Neural crest cell (in vitro differentiated cells): ENCODE data around the gene TTLL10. TPM values are rescaled to one million over a fixed set of nuclear protein-coding genes. Genes with fewer than 3 reads are reported as not detected.

Experiments used
- microRNA-seq: library from miRNA; unstranded; fragments of <30 nt; microRNA quantifications from one replicate; pipeline ENCODE4, GENCODE V29; 2020
- total RNA-seq: library from RNA; stranded (reverse); gene quantifications from 2 replicates; pipeline ENCODE4 v1.2.1, GENCODE V29; 2021

TTLL10 gene
- total RNA-seq, 1 donor from 2014 or later, result not detected

Small RNAs within 50 kb of the gene (microRNA-seq; reads per million reads assigned to microRNA genes)
- gene MIR200A (16.6 reads per million, percentile 32 among the genes with 10 or more reads in this experiment), gene MIR200B (43.2 reads per million, percentile 48 among the genes with 10 or more reads in this experiment), gene MIR429 (24.9 reads per million, percentile 39 among the genes with 10 or more reads in this experiment)

Other genes starting within 250 kb of the TTLL10 start
- 0.14 TPM in 1 of 2 replicates, not detected in the other for gene SAMD11, start 250.0 kb upstream of the TTLL10 start, total RNA-seq
- 95.4 and 106 TPM in 2 replicates for gene NOC2L, start 214.6 kb upstream of the TTLL10 start, total RNA-seq
- gene KLHL17, start 213.3 kb upstream of the TTLL10 start, total RNA-seq, result 41.5 and 43.9 TPM in 2 replicates
- not detected in 2 replicates for gene PLEKHN1, start 207.4 kb upstream of the TTLL10 start, total RNA-seq
- 0.11 TPM in 1 of 2 replicates, not detected in the other for gene PERM1, start 191.8 kb upstream of the TTLL10 start, total RNA-seq
- gene HES4, start 173.8 kb upstream of the TTLL10 start, total RNA-seq, result 35.7 and 38.0 TPM in 2 replicates
- gene ISG15, start 160.4 kb upstream of the TTLL10 start, total RNA-seq, result 17.4 and 22.3 TPM in 2 replicates
- 192 and 203 TPM in 2 replicates for gene AGRN, start 153.8 kb upstream of the TTLL10 start, total RNA-seq
- gene RNF223, start 99.6 kb upstream of the TTLL10 start, total RNA-seq, result not detected in 2 replicates
- 26.1 and 26.2 TPM in 2 replicates for gene C1orf159, start 57.8 kb upstream of the TTLL10 start, total RNA-seq
- gene TNFRSF18, start 32.7 kb downstream of the TTLL10 start, total RNA-seq, result not detected in 2 replicates
- 0.19 and 0.20 TPM in 2 replicates for gene TNFRSF4, start 40.3 kb downstream of the TTLL10 start, total RNA-seq
- gene SDF4, start 58.1 kb downstream of the TTLL10 start, total RNA-seq, result 76.1 and 93.8 TPM in 2 replicates
- gene B3GALT6, start 58.4 kb downstream of the TTLL10 start, total RNA-seq, result 39.8 and 41.1 TPM in 2 replicates
- gene C1QTNF12, start 72.8 kb downstream of the TTLL10 start, total RNA-seq, result 0.66 and 0.79 TPM in 2 replicates
- gene UBE2J2, start 100.0 kb downstream of the TTLL10 start, total RNA-seq, result 77.0 and 80.8 TPM in 2 replicates
- 5.9 and 10.8 TPM in 2 replicates for gene SCNN1D, start 106.6 kb downstream of the TTLL10 start, total RNA-seq
- gene ACAP3, start 134.1 kb downstream of the TTLL10 start, total RNA-seq, result 111 and 124 TPM in 2 replicates
- gene PUSL1, start 134.7 kb downstream of the TTLL10 start, total RNA-seq, result 26.3 and 27.9 TPM in 2 replicates
- gene INTS11, start 150.8 kb downstream of the TTLL10 start, total RNA-seq, result 137 and 160 TPM in 2 replicates
- 18.9 and 19.8 TPM in 2 replicates for gene CPTP, start 150.9 kb downstream of the TTLL10 start, total RNA-seq
- 0.64 and 0.68 TPM in 2 replicates for gene TAS1R3, start 157.4 kb downstream of the TTLL10 start, total RNA-seq
- gene DVL1, start 175.5 kb downstream of the TTLL10 start, total RNA-seq, result 63.4 and 66.7 TPM in 2 replicates
- 5.0 and 5.8 TPM in 2 replicates for gene MXRA8, start 184.7 kb downstream of the TTLL10 start, total RNA-seq
- gene AURKAIP1, start 201.3 kb downstream of the TTLL10 start, total RNA-seq, result 127 and 128 TPM in 2 replicates
- gene CCNL2, start 225.5 kb downstream of the TTLL10 start, total RNA-seq, result 249 and 261 TPM in 2 replicates
- 113 and 117 TPM in 2 replicates for gene MRPL20, start 233.4 kb downstream of the TTLL10 start, total RNA-seq
- 0.66 and 0.89 TPM in 2 replicates for gene ANKRD65, start 247.4 kb downstream of the TTLL10 start, total RNA-seq